Measurements from ENCODE around the gene PNPLA2. TPM values are rescaled to one million over a fixed set of nuclear protein-coding genes. Genes with fewer than 3 reads are reported as not detected.
A peak's percentile ranks its signal among the peaks of the same experiment; 100 is the strongest.

Gene PNPLA2
- total and polyA plus RNA-seq, 2 donors = 10.5 to 83.6 TPM

DNA sequence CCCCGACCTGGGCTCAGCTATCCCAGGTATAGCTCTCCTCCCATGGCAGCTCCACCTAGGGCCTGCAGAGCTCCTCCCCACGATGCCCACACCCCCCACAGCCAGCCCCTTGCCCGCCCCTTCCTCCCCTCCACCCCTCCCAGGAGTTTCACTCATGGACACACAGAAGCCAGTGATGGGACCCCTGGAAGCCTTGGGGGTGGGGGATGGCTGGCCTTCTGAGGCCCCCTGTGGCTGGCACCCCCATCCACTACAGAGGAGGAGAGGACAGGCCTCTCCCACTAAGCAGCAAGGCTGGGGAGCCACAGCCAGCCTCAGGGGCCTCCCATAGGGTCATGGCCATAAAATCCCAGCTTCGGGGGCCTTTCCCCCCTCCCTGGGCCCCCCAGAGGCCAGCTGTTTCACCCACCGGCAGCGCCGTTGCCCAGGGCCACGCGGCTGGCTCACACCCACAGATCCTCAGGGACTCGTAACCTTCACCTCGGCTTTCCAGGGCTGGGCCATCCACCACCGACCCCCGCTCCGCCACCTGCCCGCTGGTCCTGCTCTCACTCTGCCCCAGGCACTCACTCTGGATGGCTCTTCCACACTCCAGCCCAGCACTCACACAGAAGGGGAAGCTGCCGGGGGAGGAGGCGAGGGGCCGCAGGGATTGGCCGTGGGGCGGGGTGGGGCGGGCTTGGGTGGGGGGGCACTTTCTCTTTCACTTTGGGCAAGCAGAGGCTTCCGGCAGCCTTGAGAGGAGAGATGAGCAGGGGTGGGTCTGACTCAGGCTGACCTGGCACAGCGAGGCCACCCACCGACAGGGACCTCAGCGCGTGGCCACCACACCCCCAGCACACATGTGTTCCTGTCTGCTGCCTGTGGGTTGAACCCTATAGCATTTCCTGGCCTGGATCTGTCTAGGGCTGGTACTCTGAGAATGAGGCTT lies 22.8 kb upstream of the PNPLA2 start:
- Histone ChIP-seq H3K27ac (ENCODE audit: low read depth in 1 of 2, low read length in 1 of 2) (peak overlapping the region; percentile 90 to 92), H3K4me3 (ENCODE audit: low read length in 2 of 2) (peak overlapping the region; percentile 81 to 82), H3K27me3 (ENCODE audit: control insufficient read depth in 2 of 2, insufficient read depth in 1 of 2, low read length in 1 of 2) (peaks cover 0 to 2% of the 10 kb centered on the region in 2 donors), H3K9me3 (ENCODE audit: control insufficient read depth in 2 of 2, insufficient read depth in 1 of 2, low read length in 1 of 2) (peaks cover 0 to 3% of the 10 kb centered on the region in 2 donors), H3K4me1 (ENCODE audit: control insufficient read depth in 2 of 2, insufficient read depth in 2 of 2, low read length in 2 of 2) (peaks cover 23 to 31% of the 10 kb centered on the region in 2 donors), H3K36me3 (ENCODE audit: control insufficient read depth in 2 of 2, insufficient read depth in 2 of 2, low read length in 1 of 2) (peaks cover 30 to 54% of the 10 kb centered on the region in 2 donors)
- WGBS = 7% methylated on average over 26 of the region's 26 CpGs
- DNase-seq (ENCODE audit: low read depth in 6 of 9, low spot score in 9 of 9) = peak in 5 of 9 donors; percentile 54 to 85 (median 74)

DNA sequence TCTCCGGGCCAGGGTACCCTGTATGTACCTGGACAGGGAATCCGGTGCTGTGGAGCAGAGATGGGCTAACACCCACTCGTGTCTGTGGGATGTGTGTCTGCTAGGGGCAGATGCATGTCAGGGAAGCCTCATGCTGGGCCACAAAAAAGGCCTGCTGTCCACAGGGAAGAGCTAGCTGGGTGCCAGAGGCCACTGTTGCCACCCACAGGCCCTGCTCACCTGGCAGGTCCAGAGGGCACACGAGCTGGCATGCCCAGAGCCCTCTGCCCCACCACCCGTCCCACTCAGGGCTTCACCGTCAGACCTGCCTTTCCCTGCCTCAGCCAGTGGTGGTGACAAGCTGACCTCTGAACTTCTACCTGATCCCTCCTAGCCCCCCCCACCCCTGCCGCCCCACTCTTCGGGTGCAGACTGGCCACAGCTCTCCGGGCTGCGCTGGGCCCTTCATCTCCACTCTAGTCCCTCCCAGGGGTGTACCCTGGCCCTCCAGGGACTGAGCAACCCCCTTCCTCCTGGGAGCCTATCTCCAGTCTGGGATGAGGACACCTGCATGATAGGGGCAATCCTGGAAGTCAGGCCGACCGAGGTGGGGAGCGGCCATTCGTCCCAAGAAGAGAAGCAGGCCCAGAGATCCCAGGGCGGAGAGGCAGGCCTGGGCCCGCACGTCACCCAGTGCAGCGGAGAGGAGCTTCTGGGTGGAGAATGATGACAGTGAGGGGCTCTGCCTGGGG lies 22.0 kb upstream of the PNPLA2 start:
- no peak for DNase-seq (ENCODE audit: low read depth in 6 of 9, low spot score in 9 of 9)
- H3K27ac ChIP-seq (ENCODE audit: low read depth in 1 of 2, low read length in 1 of 2) = peak overlapping the region; percentile 90 to 92
- peaks cover 21 to 31% of the 10 kb centered on the region in 2 donors for H3K4me1 ChIP-seq (ENCODE audit: control insufficient read depth in 2 of 2, insufficient read depth in 2 of 2, low read length in 2 of 2)
- H3K4me3 ChIP-seq (ENCODE audit: low read length in 2 of 2) = peak overlapping the region; percentile 81 to 82
- WGBS = 38% methylated on average over 18 of the region's 18 CpGs
- H3K36me3 ChIP-seq (ENCODE audit: control insufficient read depth in 2 of 2, insufficient read depth in 2 of 2, low read length in 1 of 2) = peaks cover 34 to 53% of the 10 kb centered on the region in 2 donors
- no peaks in the 10 kb centered on the region for H3K27me3 ChIP-seq (ENCODE audit: control insufficient read depth in 2 of 2, insufficient read depth in 1 of 2, low read length in 1 of 2)
- H3K9me3 ChIP-seq (ENCODE audit: control insufficient read depth in 2 of 2, insufficient read depth in 1 of 2, low read length in 1 of 2) = peaks cover 0 to 3% of the 10 kb centered on the region in 2 donors

DNA sequence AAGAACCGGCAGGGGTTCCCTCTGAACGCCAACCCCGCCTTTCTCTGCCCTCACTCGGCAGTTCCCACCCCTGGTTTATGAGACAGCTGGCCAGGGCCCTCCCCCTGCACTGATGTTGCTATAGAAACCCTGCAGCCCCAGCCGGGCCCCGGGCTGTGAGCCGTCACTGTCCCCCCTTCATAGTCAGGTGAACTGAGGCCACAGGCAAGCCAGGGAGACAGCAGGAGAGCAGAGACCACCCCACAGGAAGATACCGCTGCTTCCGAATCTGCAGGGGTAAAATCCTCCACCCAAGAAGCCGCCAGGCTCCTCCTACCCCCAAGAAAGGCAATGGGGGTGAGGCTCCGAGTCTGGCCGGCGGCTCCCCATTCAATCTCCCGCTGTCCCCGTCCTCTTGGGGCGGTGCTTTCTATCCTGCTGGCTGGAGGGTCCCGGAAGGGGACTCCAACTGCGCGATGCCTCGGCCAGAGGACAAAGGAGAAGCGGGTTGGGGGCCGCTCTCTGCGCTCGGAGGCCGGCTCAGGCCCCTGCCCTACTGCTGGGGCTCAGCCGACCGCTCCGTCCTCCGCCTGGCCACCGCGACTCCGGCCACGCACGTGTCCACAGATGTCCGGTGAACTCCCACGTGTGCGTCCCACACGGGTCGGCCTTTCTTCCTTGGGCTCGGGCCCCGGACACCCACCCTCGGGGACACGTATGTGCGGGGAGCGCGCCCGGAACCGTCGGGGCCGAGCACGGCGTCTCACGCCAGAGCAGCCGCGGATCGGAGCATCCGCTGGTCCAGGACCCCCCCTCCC lies 21.2 kb upstream of the PNPLA2 start:
- DNase-seq (ENCODE audit: low read depth in 6 of 9, low spot score in 9 of 9) = peak in 6 of 9 donors; percentile 52 to 85 (median 70)
- peak overlapping the region; percentile 81 to 82 for H3K4me3 ChIP-seq (ENCODE audit: low read length in 2 of 2)
- peaks cover 21 to 32% of the 10 kb centered on the region in 2 donors for H3K4me1 ChIP-seq (ENCODE audit: control insufficient read depth in 2 of 2, insufficient read depth in 2 of 2, low read length in 2 of 2)
- H3K27ac ChIP-seq (ENCODE audit: low read depth in 1 of 2, low read length in 1 of 2) = peak overlapping the region; percentile 90 to 92
- peaks cover 35 to 54% of the 10 kb centered on the region in 2 donors for H3K36me3 ChIP-seq (ENCODE audit: control insufficient read depth in 2 of 2, insufficient read depth in 2 of 2, low read length in 1 of 2)
- H3K9me3 ChIP-seq (ENCODE audit: control insufficient read depth in 2 of 2, insufficient read depth in 1 of 2, low read length in 1 of 2) = peaks cover 0 to 3% of the 10 kb centered on the region in 2 donors
- under 1% methylated on average over 57 of the region's 57 CpGs for WGBS
- H3K27me3 ChIP-seq (ENCODE audit: control insufficient read depth in 2 of 2, insufficient read depth in 1 of 2, low read length in 1 of 2) = no peaks in the 10 kb centered on the region

DNA sequence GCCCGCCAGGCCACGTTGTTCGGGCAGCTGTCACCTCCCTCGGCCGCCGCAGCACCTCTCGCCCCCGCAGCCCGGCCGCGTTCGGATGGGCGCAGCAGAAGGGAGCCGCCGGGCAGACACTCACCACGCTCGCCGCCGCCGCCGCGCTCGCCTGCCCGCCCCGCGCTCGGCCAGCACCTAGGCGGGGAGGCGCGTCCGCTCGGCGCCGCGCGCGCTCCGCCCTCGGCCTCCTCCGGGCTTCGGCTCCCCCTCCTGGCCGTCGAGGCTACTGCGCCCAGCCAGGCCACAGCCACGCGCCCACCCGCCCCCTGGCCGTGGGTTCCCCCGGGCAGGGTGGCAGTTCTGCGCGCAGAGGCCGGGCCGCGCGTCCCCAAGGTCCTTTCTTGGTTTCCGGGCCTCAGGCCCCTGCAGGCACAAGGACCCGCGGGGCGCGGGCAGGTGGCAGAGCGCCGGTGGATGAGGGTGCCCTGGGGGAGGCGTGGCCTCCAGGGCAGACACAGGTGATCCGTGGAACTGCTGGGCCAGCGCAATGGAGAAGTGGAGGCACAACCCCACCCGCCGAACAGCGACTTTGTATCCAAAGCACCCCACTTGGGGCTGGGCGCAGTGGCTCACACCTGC lies 20.5 kb upstream of the PNPLA2 start, which contains the start of gene SLC25A22:
SLC25A22 (minus strand) TSS at position 189 of the 621 bp plus-strand sequence. CDS start 3,275 bp downstream, outside the sequence.
- Histone ChIP-seq H3K4me1 (ENCODE audit: control insufficient read depth in 2 of 2, insufficient read depth in 2 of 2, low read length in 2 of 2) (peaks cover 22 to 38% of the 10 kb centered on the region in 2 donors), H3K36me3 (ENCODE audit: control insufficient read depth in 2 of 2, insufficient read depth in 2 of 2, low read length in 1 of 2) (peaks cover 37 to 56% of the 10 kb centered on the region in 2 donors), H3K27me3 (ENCODE audit: control insufficient read depth in 2 of 2, insufficient read depth in 1 of 2, low read length in 1 of 2) (no peaks in the 10 kb centered on the region), H3K9me3 (ENCODE audit: control insufficient read depth in 2 of 2, insufficient read depth in 1 of 2, low read length in 1 of 2) (peaks cover 0 to 3% of the 10 kb centered on the region in 2 donors), H3K27ac (ENCODE audit: low read depth in 1 of 2, low read length in 1 of 2) (peak within 1 kb of the TSS; percentile 90 to 92), H3K4me3 (ENCODE audit: low read length in 2 of 2) (peak within 1 kb of the TSS; percentile 81 to 82)
- 4% methylated on average over 69 of the region's 69 CpGs for WGBS
- peak in 5 of 9 donors; percentile 57 to 83 (median 75) for DNase-seq (ENCODE audit: low read depth in 6 of 9, low spot score in 9 of 9)

DNA sequence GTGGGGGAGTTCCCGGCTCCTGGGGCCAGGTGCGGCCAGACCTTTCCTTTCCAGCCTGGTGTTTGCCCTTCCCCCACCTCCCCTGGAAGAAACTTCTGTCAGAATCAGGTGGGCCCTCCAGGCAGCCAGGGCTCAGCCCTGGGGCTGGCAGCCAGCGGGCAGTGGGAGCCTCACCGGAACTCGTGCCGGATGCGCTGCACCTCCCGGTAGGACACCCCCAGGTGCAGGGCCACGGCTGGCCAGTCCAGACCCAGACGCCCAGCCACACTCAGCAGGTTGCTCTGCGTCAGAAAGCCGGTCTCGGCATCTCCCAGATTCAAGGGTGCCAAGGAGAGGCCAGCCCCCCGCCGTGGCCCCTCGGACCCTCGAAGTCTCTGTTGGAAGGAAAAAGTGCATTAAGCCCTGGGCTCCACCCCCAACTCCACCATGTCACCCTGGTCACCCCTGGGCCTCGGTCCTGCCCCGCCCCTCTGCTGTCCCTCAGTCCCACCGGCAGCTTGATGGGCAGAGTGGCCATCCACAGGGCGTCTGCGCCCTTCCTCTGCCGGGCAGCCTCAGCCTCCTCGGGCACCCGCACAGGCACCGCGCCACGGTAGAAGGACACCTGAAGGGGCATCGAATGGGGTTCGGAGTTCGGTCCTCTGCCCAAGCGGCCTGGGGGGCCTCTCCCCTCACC lies 18.9 kb upstream of the PNPLA2 start:
- 98% methylated on average over 32 of the region's 32 CpGs for WGBS
- H3K36me3 ChIP-seq (ENCODE audit: control insufficient read depth in 2 of 2, insufficient read depth in 2 of 2, low read length in 1 of 2) = peaks cover 38 to 43% of the 10 kb centered on the region in 2 donors
- no peak for DNase-seq (ENCODE audit: low read depth in 6 of 9, low spot score in 9 of 9)
- peaks cover 0 to 3% of the 10 kb centered on the region in 2 donors for H3K9me3 ChIP-seq (ENCODE audit: control insufficient read depth in 2 of 2, insufficient read depth in 1 of 2, low read length in 1 of 2)
- H3K27ac ChIP-seq (ENCODE audit: low read depth in 1 of 2, low read length in 1 of 2) = no peak overlapping the region
- H3K4me1 ChIP-seq (ENCODE audit: control insufficient read depth in 2 of 2, insufficient read depth in 2 of 2, low read length in 2 of 2) = peaks cover 37 to 54% of the 10 kb centered on the region in 2 donors
- no peaks in the 10 kb centered on the region for H3K27me3 ChIP-seq (ENCODE audit: control insufficient read depth in 2 of 2, insufficient read depth in 1 of 2, low read length in 1 of 2)
- no peak overlapping the region for H3K4me3 ChIP-seq (ENCODE audit: low read length in 2 of 2)

DNA sequence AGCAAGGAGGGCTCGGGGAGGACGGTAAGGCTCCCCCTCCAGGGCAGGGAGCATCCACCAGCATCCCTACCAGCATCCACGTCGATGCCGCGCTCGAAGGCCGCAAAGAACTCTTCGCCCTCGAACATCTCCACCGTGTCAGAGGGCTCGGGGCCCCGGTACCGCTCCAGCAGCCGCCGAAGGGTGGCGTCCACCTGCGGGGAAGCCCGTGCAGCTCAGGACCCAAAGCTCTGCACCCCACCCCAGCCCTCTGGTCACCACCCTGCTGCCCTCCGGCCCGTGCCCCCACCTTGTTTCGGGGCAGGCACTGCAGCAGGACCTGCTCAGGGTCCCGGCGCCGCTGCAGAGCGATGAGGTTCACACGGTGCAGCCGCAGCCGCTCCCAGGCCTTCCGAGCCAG lies 18.2 kb upstream of the PNPLA2 start:
- H3K36me3 ChIP-seq (ENCODE audit: control insufficient read depth in 2 of 2, insufficient read depth in 2 of 2, low read length in 1 of 2) = peaks cover 38 to 43% of the 10 kb centered on the region in 2 donors
- H3K4me3 ChIP-seq (ENCODE audit: low read length in 2 of 2) = no peak overlapping the region
- H3K27ac ChIP-seq (ENCODE audit: low read depth in 1 of 2, low read length in 1 of 2) = no peak overlapping the region
- H3K4me1 ChIP-seq (ENCODE audit: control insufficient read depth in 2 of 2, insufficient read depth in 2 of 2, low read length in 2 of 2) = peaks cover 37 to 50% of the 10 kb centered on the region in 2 donors
- H3K27me3 ChIP-seq (ENCODE audit: control insufficient read depth in 2 of 2, insufficient read depth in 1 of 2, low read length in 1 of 2) = no peaks in the 10 kb centered on the region
- no peak for DNase-seq (ENCODE audit: low read depth in 6 of 9, low spot score in 9 of 9)
- H3K9me3 ChIP-seq (ENCODE audit: control insufficient read depth in 2 of 2, insufficient read depth in 1 of 2, low read length in 1 of 2) = peaks cover 0 to 7% of the 10 kb centered on the region in 2 donors
- WGBS = 95% methylated on average over 30 of the region's 30 CpGs

DNA sequence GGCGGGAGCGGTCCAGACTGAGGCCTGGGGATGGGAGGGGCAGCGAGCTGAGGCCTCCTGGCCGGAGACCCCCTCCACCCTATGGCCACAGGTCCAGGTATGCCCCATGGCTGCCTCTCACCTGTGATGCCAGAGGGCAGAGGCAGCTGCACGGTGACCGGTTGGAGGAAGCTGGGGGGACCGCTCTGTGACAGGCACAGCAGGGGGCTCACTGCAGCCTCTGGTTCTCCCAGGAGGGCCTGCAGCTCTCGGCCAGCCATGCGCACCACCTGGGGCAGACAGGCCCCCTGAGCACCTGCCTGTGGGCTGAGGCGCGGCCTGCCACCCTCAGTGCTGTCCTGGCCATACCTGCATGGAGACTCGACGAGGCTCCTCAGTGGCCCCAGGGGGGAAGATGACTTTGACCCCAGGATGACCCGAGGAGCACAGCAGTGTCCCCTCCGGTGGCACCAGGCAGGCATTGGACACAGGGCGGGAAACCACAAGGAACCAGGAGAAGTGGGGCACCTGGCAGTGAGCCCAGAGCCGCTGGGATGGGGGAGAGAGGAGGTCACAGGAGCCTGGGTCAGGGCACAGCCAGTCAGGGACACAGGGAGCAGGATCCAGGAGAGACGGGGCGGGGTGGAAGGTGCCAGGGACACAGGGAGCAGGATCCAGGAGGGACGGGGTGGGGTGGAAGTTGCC lies 17.5 kb upstream of the PNPLA2 start:
- Histone ChIP-seq H3K36me3 (ENCODE audit: control insufficient read depth in 2 of 2, insufficient read depth in 2 of 2, low read length in 1 of 2) (peaks cover 38 to 43% of the 10 kb centered on the region in 2 donors), H3K4me3 (ENCODE audit: low read length in 2 of 2) (no peak overlapping the region), H3K9me3 (ENCODE audit: control insufficient read depth in 2 of 2, insufficient read depth in 1 of 2, low read length in 1 of 2) (peaks cover 0 to 5% of the 10 kb centered on the region in 2 donors), H3K27me3 (ENCODE audit: control insufficient read depth in 2 of 2, insufficient read depth in 1 of 2, low read length in 1 of 2) (no peaks in the 10 kb centered on the region), H3K4me1 (ENCODE audit: control insufficient read depth in 2 of 2, insufficient read depth in 2 of 2, low read length in 2 of 2) (peaks cover 34 to 46% of the 10 kb centered on the region in 2 donors), H3K27ac (ENCODE audit: low read depth in 1 of 2, low read length in 1 of 2) (no peak overlapping the region)
- DNase-seq (ENCODE audit: low read depth in 6 of 9, low spot score in 9 of 9) = no peak
- 97% methylated on average over 20 of the region's 20 CpGs for WGBS

Measured in thymus (tissue), 11 donors.